GM12801 (cell line): ENCODE data around the gene ATF6.

Experiments
- TF ChIP-seq, protein P1 (sequence below): IDR thresholded peaks from one replicate; pipeline ENCODE4 v1.5.1; 2011; ENCODE audit warnings: control low read depth; ENCODE audit not compliant: insufficient read length; ENCODE audit errors: extremely low read depth

Gene ATF6

DNA sequence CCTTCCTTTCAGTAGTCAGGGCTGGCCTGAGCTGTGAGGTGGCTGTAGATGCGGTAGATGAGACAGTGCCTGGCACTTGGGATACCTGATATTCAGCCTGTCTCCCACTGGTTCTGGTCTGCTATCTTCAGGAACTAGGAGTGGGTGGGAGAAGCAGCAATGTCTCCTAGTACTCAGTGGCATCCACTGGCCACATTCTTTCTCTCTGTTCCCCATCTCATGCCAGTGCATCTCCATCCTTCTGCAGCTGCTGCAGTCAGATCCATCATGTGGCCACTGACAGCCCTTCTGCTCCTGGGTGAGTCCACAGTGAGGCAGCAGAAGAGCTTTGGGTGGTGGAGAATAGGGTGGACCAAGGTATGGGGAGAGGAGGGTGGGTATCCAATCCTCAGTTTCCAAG lies 43.7 kb upstream of the ATF6 start:
- TF ChIP-seq, protein P1, sequence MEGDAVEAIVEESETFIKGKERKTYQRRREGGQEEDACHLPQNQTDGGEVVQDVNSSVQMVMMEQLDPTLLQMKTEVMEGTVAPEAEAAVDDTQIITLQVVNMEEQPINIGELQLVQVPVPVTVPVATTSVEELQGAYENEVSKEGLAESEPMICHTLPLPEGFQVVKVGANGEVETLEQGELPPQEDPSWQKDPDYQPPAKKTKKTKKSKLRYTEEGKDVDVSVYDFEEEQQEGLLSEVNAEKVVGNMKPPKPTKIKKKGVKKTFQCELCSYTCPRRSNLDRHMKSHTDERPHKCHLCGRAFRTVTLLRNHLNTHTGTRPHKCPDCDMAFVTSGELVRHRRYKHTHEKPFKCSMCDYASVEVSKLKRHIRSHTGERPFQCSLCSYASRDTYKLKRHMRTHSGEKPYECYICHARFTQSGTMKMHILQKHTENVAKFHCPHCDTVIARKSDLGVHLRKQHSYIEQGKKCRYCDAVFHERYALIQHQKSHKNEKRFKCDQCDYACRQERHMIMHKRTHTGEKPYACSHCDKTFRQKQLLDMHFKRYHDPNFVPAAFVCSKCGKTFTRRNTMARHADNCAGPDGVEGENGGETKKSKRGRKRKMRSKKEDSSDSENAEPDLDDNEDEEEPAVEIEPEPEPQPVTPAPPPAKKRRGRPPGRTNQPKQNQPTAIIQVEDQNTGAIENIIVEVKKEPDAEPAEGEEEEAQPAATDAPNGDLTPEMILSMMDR = no peak

DNA sequence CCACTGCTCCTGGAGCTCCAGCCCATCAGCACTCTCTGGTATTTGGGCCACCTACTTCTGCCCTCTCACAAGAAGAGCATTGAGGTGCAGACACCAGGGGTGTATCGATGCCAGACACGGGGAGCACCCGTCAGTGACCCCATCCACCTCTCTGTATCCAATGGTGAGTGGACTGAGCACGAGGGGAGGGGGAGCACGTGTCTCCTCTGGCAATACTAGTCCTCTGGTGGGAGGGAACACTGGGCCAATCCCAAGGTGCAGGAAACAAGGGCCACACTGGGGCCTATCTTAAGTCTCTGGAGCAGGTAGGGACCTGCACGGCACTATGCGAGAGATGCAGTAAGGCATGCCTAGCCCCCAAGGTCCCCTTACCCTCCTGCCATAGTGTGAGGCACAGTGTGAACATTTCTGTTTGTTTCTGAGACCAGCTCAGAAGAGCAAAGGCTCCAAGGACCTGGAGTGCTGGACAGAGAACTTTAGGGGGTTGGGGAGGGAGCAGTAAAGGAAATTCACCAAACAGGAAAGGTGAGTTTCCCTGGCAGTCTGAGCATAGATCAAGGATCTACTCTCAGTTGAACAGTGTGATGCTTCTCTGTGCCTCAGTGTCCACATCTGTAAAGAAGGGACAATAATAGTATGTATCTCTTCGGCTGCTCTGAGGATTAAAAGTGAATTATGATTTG lies 42.5 kb upstream of the ATF6 start:
- TF ChIP-seq, protein P1 = no peak

DNA sequence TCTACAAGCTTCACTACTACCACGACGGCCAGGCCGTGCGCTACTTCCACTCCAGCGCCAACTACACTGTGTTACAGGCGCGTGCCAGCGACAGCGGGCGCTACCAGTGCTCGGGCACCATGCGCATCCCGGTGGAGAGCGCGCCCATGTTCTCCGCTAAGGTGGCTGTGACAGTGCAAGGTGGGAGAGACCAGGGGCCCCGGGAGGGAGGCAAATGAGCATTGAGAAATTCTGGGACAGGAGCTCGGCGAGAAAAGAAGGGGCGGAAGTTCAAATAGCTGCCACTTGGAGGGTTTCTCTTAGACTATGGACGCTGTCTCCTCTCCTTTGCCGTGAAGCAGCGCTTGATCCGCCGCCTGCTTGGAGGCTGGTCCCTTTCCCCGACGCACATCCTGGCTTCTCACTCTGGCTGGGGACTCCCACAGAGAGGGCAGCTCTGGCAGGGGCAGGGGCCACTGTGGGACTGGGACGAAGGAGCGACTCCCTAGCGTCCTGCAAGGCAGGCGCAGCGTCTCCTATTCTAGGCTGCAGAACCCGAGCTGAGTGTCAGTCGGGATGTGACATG lies 40.1 kb upstream of the ATF6 start:
- TF ChIP-seq, protein P1 = no peak

DNA sequence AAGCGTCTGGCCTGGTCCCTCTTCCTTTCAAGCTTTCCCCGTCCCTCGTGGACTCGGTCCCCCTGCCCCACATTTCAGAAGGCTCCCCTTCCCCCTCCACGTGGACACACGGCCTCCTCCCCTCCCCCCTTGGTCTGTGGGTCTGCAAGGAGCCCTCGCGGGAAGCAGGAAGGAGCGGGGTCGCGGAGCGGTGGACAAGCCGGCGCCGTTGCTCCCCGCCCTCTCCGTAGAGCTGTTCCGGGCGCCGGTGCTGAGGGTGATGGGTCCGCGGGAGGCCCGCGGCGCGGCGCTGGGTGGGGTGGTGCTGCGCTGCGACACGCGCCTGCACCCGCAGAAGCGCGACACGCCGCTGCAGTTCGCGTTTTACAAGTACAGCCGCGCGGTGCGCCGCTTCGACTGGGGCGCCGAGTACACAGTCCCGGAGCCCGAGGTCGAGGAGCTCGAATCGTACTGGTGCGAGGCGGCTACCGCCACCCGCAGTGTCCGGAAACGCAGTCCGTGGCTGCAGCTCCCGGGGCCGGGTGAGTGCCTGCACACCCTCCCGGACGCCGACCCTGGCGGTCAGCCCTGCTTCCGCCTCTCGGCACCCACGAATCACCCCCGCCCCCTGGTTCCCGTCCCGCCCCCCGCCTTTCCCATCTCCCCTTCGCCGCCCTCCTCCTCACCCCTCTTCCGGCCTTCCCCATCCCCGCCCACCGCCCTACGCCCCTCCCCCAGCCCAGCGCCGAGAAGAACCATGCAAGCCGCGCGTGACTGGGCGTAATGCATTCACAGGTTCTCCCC lies 39.5 kb upstream of the ATF6 start:
- TF ChIP-seq, protein P1 = no peak

DNA sequence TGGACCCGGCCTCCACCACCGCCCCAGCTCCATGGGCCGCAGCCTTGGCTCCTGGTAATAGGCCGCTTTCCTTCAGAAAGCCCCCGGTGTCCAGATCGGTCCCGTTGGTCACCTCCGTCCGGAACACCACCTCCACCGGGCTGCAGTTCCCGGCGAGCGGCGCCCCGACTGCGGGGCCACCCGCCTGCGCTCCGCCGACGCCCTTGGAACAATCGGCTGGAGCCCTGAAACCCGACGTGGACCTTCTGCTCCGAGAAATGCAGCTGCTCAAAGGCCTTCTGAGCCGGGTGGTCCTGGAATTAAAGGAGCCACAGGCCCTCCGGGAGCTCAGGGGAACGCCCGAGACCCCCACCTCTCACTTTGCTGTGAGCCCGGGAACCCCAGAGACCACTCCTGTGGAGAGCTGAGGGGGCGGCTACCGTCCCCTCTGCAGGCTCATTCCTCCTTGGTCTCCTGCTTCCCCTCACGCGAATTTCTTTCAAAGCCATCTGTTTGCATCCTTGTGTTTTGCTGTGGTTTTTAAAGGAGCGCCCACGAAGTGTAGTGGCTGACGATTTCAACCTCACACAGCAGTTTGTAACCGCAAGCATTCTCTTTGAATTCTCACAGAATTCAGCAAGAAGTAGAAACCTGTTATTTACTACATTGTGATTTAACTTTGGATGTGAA lies 38.7 kb upstream of the ATF6 start:
- TF ChIP-seq, protein P1 = no peak

DNA sequence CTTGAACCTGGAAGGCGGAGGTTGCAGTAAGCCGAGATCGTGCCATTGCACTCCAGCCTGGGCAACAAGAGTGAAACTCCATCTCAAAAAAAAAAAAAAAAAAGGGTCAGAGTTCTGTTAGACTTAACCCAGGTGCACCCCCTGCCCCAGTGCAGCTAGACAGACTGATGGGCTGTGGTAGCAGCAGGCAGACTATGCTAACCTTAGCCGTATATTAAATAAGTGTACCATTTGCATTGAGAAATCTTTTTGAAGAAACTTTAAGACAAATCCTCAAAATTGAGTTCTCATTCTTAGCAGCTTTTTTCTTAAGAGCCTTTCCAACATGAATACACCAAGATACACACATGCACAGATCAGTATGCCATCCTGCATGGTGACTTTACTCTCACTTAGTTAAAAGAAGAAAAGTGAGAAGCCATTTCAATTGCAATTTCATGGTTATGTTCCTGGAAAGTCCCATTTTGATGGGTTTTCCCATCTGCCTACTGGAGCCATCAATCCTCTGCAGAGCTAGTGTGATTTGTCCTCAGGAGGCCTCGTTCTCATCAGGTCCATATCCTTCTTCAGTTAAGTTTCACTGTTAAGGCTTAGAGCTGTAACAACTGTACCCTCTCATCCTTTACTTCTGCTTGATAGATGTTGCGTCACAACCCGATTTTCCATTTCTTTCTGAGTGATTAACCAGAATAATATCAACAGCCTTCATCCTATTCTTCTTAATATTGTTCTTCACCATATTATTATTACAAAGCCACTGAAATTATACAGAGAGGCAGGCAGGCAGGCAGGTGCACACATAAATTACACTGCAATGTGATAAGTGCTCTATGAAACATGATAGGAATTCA lies 37.5 kb upstream of the ATF6 start:
- TF ChIP-seq, protein P1 = no peak
